Brain microvascular endothelial cell (primary cell): ENCODE measurements around the gene ABCC3.

Source experiments
- DNase-seq: peaks from one replicate; pipeline ENCODE4 v3.0.0-alpha.2; 2020
- H3K27ac ChIP-seq: fragments of 250-450 bp; sonication (Bioruptor Pico); 2 replicates; pipeline ENCODE4 v1.5.1; 2020; ENCODE audit warnings: mild to moderate bottlenecking, moderate library complexity
- H3K27me3 ChIP-seq: fragments of 250-450 bp; sonication (Bioruptor Pico); replicated peaks from 2 replicates; pipeline ENCODE4 v1.5.1; 2020; ENCODE audit warnings: mild to moderate bottlenecking
- H3K36me3 ChIP-seq: fragments of 250-450 bp; sonication (Bioruptor Pico); replicated peaks from 2 replicates; pipeline ENCODE4 v1.5.1; 2020; ENCODE audit warnings: mild to moderate bottlenecking
- H3K4me3 ChIP-seq: 2 replicates; pipeline ENCODE4 v1.5.1; 2011; ENCODE audit warnings: low read depth, mild to moderate bottlenecking, control low read depth, low read length, moderate library complexity
- in situ Hi-C: cut with HindIII; loops from 2 replicates; pipeline ENCODE4 v1.10.0; 2017; ENCODE audit warnings: low sequenced_read_pairs, low pct_ligation_motif_present
- TF ChIP-seq, protein P1 (sequence below): IDR thresholded peaks from 2 replicates; pipeline ENCODE4 v1.5.1; 2011; ENCODE audit warnings: low read depth, mild to moderate bottlenecking, moderate library complexity, low read length, control low read depth, inconsistent platforms; ENCODE audit errors: missing control alignments

ABCC3 gene

DNA sequence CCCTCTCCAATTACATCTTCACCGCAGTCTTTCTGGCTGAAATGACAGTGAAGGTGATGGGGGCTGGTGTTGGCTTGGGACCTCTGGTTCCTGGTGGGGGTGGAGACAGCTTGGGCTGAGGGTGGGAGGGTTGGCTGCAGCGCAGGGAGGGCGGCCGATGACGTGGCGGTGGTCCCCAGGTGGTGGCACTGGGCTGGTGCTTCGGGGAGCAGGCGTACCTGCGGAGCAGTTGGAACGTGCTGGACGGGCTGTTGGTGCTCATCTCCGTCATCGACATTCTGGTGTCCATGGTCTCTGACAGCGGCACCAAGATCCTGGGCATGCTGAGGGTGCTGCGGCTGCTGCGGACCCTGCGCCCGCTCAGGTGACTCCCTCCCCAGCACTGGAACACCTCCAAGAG lies 31.8 kb upstream of the ABCC3 start:
- in situ Hi-C loops = no loop called here

DNA sequence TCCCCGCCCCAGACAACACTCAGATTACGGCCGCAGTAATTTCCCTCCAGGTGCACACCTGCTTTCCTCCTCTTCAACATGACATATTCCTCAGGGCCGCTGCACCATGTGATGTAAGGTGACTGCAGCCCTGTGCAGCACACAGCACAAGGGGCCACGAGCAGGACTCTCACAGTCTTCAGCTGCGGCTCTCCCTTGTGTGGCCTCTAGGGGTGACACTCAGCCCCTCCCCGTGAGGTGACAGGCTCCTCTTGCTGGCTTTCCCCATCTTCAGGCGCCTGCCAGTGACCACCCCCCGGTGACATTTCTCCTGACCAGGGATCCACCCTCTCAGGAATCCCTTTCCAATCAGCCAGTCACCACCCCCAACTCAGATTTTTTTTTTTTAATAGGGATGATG lies 31.3 kb upstream of the ABCC3 start:
- DNase-seq = no peak
- in situ Hi-C loops = no loop called here

More for the DNA sequence above, 31.8 kb upstream of the ABCC3 start:
- Histone ChIP-seq H3K36me3 (no peaks in the 10 kb centered on the region), H3K4me3 (no peak overlapping the region), H3K27ac (no peak overlapping the region), H3K27me3 (peaks cover 6% of the 10 kb centered on the region)
- TF ChIP-seq, protein P1, sequence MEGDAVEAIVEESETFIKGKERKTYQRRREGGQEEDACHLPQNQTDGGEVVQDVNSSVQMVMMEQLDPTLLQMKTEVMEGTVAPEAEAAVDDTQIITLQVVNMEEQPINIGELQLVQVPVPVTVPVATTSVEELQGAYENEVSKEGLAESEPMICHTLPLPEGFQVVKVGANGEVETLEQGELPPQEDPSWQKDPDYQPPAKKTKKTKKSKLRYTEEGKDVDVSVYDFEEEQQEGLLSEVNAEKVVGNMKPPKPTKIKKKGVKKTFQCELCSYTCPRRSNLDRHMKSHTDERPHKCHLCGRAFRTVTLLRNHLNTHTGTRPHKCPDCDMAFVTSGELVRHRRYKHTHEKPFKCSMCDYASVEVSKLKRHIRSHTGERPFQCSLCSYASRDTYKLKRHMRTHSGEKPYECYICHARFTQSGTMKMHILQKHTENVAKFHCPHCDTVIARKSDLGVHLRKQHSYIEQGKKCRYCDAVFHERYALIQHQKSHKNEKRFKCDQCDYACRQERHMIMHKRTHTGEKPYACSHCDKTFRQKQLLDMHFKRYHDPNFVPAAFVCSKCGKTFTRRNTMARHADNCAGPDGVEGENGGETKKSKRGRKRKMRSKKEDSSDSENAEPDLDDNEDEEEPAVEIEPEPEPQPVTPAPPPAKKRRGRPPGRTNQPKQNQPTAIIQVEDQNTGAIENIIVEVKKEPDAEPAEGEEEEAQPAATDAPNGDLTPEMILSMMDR = no peak
- DNase-seq = no peak

DNA sequence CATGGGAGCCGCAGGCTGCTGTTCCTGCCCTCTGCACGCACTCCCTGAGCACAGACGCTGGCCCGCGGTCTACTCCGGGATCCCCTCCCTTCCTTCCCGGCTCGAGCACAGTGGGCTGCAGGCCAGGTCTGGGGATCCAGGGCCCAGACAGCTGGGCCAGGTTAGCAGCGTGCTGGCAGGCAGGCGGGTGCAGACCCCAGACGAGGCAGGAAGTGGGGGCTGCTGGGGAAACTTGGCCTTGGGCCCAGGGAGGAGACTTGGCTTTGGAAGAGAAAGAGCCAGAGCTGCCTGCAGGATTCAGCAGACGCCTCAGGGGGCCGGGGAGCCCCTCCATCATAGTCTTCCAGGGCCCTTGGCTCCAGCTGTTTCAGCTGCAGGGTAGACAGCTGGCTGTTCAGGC lies 30.2 kb upstream of the ABCC3 start:
- H3K27me3 ChIP-seq = peaks cover 6% of the 10 kb centered on the region
- DNase-seq = no peak
- in situ Hi-C loops = no loop called here

More for the DNA sequence above, 31.3 kb upstream of the ABCC3 start:
- H3K4me3 ChIP-seq = no peak overlapping the region
- H3K27ac ChIP-seq = no peak overlapping the region
- no peaks in the 10 kb centered on the region for H3K36me3 ChIP-seq
- TF ChIP-seq, protein P1 = peak; percentile 39
- H3K27me3 ChIP-seq = peaks cover 6% of the 10 kb centered on the region

DNA sequence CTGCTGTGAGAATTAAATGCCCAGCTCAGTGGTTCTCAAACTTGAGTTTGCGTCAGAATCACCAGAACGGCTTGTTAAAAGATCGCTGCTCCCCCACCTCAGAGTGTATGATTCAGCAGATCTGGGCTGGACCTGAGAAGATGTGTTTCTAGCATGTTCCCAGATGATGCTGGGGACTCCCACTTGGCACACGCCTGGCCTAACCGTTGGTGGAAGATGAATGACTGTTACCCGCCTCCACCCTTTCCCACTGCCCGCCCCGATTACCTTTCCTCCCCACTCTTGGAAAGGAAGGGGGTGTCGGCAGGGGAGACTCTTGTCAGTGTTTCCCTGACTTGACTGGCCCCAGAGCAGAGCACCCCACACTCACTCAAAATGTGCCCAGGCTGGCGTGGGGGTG lies 29.3 kb upstream of the ABCC3 start:
- Histone ChIP-seq H3K36me3 (no peaks in the 10 kb centered on the region), H3K4me3 (no peak overlapping the region), H3K27me3 (peaks cover 6% of the 10 kb centered on the region), H3K27ac (no peak overlapping the region)
- no peak for DNase-seq
- in situ Hi-C loops = no loop called here
- TF ChIP-seq, protein P1 = no peak

More for the DNA sequence above, 30.2 kb upstream of the ABCC3 start:
- H3K4me3 ChIP-seq = no peak overlapping the region
- TF ChIP-seq, protein P1 = no peak
- no peak overlapping the region for H3K27ac ChIP-seq
- H3K36me3 ChIP-seq = no peaks in the 10 kb centered on the region

DNA sequence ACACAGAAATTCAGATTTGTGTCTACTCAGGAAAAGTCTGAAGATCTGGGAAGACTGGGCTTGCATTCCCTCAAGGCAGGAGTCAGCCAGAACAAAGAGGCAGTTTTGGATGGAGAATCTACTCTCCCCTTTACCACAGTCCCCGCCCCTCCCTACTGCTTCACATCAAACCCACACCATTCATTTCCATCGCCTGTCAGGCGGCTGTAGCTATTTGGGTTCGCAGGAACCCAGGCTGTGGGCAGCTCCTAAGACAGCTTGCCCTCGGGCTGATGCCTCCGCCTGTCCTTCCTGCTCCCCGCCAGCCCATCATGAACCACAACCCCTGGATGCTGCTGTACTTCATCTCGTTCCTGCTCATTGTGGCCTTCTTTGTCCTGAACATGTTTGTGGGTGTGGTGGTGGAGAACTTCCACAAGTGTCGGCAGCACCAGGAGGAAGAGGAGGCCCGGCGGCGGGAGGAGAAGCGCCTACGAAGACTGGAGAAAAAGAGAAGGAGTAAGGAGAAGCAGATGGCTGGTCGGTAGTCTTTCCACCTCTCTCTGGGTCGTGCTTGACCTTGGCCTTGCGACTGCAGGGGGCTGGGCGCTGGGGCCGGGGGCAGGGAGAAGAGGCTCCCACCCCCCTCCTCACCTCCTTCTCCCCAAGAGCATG lies 27.0 kb upstream of the ABCC3 start:
- in situ Hi-C loops = no loop called here
- TF ChIP-seq, protein P1 = no peak
- no peak overlapping the region for H3K4me3 ChIP-seq
- no peaks in the 10 kb centered on the region for H3K36me3 ChIP-seq
- DNase-seq = no peak
- no peak overlapping the region for H3K27ac ChIP-seq
- H3K27me3 ChIP-seq = peaks cover 2% of the 10 kb centered on the region
